PFSK-1 (cell line): ENCODE data around the gene RIPK4.

Source experiments
- FOXP2 ChIP-seq: optimal IDR thresholded peaks from 2 replicates; pipeline ENCODE3; 2011; ENCODE audit warnings: borderline replicate concordance, control low read depth, inconsistent platforms; ENCODE audit not compliant: insufficient read depth; ENCODE audit errors: extremely low read length, extremely low read depth
- POLR2AphosphoS5 ChIP-seq: IDR thresholded peaks from 2 replicates; pipeline ENCODE4 v1.6.1; 2012; ENCODE audit warnings: low read depth, mild to moderate bottlenecking, control low read depth, low read length, moderate library complexity
- TAF1 ChIP-seq: IDR thresholded peaks from 2 replicates; pipeline ENCODE4 v1.6.1; 2012; ENCODE audit warnings: low read length, control low read depth, borderline replicate concordance; ENCODE audit not compliant: insufficient read depth

DNA sequence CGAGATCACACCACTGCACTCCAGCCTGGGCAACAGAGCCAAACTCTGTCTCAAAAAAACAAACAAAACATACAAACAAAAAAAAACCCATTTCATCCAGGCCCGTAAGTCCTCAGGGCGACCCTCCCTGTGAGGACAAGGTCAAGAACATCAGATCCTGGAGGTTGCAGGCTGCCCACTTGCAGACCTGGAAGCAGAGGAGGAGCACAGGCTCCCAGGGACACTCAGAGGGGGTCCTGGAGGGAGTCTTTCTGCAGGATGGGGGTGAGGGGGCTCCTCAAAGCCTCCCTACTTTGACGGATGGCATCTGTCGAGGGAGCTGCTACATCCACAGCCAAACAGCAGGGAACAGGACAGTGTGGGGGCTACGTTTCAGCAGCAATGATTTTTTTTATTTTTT, 47.2 kb downstream of the RIPK4 start:
- TF ChIP-seq POLR2AphosphoS5 (no peak), TAF1 (no peak), FOXP2 (no peak)
